GM18951 (cell line): ENCODE data around the gene GAB4.

Experiments
- POLR2A ChIP-seq: IDR thresholded peaks from 4 replicates; pipeline ENCODE4 v1.6.1; 2011; ENCODE audit warnings: mild to moderate bottlenecking; ENCODE audit not compliant: insufficient read length, insufficient read depth; ENCODE audit errors: extremely low read depth
- in situ Hi-C: fragments of 300-500 bp; cut with MboI; formaldehyde crosslinking; loops from one replicate; pipeline ENCODE4 v1.12.0; 2022; ENCODE audit warnings: low sequenced_read_pairs, mixed read lengths, inconsistent platforms; ENCODE audit not compliant: unreplicated experiment

The GAB4 gene

DNA sequence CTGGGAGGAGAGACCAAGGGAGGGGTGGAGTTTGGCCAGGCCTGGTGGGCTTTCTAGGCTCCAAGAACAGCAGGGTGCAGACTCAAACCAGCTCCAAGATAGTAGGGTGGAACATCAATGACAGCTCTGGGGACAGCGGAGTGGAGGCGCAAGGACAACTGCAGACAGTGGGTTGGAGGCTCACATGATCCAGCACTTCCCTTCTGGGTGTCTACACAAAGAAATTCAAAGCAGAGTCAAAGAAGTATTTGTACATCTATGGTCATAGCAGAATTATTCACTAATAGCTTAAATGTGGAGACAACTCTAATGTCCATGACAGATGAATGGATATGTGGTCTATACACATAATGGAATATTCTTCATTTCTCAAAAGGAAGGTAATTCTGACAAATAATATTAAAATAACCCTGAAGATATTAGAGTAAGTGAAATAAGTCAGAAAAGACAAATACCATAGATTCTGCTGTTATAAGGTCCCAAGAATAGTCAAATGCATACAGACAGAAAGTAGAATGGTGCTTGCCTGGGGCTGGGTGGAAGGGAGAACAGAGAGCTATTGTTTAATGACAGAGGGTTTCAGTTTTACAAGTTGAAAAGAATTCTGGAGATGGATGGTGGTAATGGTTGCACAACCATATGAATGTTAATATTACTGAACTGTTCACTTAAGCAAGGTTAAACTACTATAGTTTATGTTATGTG, 5.5 kb upstream of the GAB4 start:
- in situ Hi-C loops, result no loop called here
- TF ChIP-seq POLR2A, result no peak

DNA sequence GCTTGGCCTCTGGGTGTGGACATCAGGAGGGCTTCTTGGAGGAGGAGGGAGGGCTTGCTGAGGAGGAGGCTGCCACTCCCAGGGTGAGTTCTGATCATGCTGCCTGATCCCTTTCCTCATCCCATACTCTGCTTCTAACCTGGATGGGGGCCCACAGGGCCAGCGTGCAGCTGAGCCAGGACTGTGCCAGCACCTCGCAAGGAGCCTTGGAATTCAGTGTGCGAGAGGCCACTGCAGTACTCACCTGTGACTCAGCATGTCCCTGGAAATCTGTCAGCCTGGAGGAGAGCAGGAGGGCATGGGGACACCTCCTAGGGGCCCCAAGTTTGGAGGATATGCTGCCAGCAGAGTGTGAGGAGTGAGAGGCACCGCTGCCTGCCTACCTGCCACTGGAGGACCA, 4.2 kb upstream of the GAB4 start:
- in situ Hi-C loops, result no loop called here
- no peak for TF ChIP-seq POLR2A

- in situ Hi-C loops, result no loop called here
- no peak for TF ChIP-seq POLR2A
Measured at GRCh38 chr22:17009640-17010291, 1.7 kb upstream of the GAB4 start.

GRCh38 chr22:17007257-17007656, 765 bp downstream of the GAB4 start:
- TF ChIP-seq POLR2A, result no peak
- in situ Hi-C loops, result no loop called here

DNA sequence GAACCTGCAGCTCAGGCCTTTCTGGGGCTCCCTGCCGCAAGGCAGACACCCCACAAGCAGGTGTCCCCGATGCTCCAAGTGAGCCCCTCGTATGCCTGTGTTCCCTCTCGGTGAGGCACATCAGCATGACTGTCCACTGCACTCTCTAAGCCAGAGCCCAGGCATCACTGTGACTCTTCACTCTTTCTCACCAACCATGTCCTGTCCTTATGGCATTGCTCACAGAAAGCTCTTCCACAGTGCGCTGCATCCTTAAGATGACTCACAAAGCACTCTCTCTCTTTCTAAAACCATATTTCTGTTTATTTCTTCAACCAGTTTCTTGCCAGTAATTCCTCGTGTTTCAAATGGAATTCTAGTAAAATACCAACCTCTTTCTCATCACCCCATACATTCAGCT, 18.1 kb downstream of the GAB4 start:
- no peak for TF ChIP-seq POLR2A
- in situ Hi-C loops, result no loop called here

GRCh38 chr22:16988257-16988656, 19.8 kb downstream of the GAB4 start:
- TF ChIP-seq POLR2A, result no peak
- in situ Hi-C loops, result no loop called here

GRCh38 chr22:16987822-16988221, 20.2 kb downstream of the GAB4 start:
- in situ Hi-C loops, result no loop called here
- no peak for TF ChIP-seq POLR2A

DNA sequence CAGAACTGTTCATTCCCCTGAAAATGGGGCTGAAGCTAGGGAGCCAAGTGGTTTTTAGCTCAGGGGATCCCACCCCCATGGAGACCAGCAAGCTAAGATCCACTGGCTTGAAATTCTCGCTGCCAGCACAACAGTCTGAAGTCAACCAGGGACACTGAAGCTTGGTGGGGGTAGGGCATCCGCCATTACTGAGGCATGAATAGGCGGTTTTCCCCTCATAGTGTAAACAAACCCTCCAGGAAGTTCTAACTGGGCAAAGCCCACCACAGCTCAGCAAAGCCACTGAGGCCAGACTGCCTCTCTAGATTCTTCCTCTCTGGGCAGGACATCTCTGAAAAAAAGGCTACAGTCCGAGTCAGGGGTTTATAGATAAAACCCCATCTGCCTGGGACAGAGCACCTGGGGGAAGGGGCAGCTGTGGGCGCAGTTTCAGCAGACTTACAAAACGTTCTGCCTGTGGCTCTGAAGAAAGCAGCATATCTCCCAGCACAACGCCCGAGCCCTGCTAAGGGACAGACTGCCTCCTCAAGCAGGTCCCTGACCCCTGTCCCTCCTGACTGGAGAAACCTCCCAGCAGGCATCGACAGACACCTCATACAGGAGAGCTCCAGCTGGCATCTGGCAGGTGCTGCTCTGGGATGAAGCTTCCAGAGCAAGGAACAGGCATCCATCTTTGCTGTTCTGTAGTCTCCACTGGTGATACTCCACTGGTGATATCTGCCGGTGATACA, 32.7 kb downstream of the GAB4 start:
- TF ChIP-seq POLR2A, result no peak
- in situ Hi-C loops, result no loop called here

DNA sequence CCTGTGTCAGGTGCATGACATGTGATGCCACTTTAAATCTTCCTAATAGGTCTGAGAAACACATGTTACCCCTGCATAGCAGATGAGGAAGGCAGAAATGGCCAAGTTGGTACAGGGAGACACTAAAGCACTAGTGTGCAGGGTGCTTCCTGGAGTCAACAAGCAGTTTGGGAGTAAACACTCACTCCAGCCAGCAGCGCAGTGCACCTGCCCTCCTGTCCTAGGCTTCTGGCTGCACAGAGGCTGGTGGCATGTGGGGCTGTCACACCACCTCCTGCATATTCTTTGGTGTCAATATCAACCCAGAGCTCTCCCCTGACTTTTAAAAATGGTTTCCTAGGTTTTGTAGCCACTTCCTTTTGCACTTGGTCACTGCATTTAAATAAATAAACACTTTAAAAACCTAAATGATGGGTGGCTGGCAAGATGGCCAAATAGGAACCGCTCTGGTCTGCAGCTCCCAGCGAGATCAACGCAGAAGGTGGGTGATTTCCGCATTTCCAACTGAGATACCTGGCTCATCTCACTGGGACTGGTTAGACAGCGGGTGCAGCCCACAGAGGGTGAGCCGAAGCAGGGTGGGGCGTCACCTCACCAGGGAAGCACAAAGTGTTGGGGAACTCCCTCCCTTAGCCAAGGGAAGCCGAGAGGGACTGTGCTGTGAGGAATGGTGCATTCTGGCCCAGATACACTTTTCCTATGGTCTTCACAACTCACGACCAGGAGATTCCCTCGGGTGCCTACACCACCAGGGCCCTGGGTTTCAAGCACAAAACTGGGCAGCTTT, 33.5 kb downstream of the GAB4 start:
- TF ChIP-seq POLR2A, result no peak
- in situ Hi-C loops, result no loop called here

DNA sequence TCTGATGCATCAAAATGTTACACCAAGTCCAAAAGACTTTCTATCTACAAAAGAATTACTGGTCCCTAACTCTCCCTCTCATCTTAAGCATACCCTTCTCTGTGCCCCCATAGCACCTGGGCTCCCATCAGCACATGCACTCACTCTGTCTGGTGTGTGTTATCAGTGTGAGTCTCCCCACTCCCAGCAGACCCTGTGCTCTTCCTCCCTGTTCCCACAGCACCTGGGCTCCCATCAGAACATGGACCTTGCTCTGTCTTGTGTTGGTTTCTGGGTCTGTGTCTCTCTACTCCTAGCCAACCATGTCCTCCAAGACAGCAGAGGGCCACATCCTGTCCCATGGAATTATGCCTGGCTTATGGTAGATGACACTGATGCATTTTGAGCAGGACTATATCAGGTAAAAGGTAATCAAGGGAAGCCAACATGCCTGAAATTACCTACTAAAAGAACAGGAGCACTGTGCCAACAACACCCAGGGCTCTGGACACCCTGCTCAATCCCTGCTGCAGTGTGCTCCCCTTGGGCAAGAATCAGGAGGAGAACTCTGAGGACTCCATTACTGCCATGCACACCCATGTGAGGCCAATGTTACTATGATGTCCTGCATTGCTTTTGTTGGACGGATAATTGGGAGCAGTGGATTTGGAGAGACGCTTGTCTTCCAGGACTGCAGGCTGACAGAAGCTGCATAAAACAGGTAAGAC, 34.3 kb downstream of the GAB4 start:
- TF ChIP-seq POLR2A, result no peak
- in situ Hi-C loops, result no loop called here

DNA sequence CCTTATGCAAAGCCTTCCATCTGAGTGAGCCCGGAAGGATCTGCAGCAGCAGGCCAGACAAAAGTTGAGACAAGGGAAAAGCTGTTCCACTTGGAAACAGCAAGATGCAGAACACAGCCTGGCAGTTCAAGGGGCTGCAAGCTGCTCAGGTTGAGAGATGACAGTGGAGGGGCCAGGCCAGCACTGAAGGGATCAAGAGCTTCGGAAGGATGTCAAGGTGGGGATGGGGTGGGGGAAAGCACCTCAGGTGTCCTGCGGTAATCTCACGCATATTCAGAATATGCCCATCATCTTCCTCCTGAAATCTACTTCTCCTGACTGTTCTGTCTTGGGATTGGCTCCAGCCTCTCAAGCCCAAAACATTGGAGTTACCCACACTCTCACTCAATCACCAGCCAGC, 35.7 kb downstream of the GAB4 start:
- no peak for TF ChIP-seq POLR2A
- in situ Hi-C loops, result no loop called here

GRCh38 chr22:16970446-16970845, 37.6 kb downstream of the GAB4 start:
- TF ChIP-seq POLR2A, result no peak
- in situ Hi-C loops, result no loop called here
